PC-3 (cell line): ENCODE data around the gene RNF114. TPM values are rescaled to one million over a fixed set of nuclear protein-coding genes. Genes with fewer than 3 reads are reported as not detected.

Source experiments
- ATAC-seq: fragments of 200-7000 bp; cut with Tn5 transposase; 2 replicates; pipeline ENCODE4 v1.9.1; 2020; ENCODE audit warnings: mild to moderate bottlenecking, moderate library complexity
- BruUV-seq: library from RNA; stranded (reverse); fragments of 400-500 nt; replicated peaks from 2 replicates; lab custom pipeline; 2021; lab: Mats Ljungman, UMichigan
- CTCF ChIA-PET: fragments of 300-600 bp; sonication (Branson Sonifier 250); formaldehyde crosslinking; loops from one replicate; lab custom pipeline; 2022; ENCODE audit warnings: antibody characterized with exemption; lab: Charles Lee
- POLR2A ChIA-PET: fragments of 300-600 bp; sonication (Branson Sonifier 250); formaldehyde crosslinking; loops from one replicate; lab custom pipeline; 2022; ENCODE audit warnings: antibody characterized with exemption; ENCODE audit not compliant: unreplicated experiment; lab: Charles Lee
- DNase-seq: peaks from one replicate; pipeline ENCODE4 v3.0.0-alpha.2; 2015
- H2AFZ ChIP-seq: fragments of 300-600 bp; sonication (generic); 2 replicates; pipeline ENCODE4 v1.6.0; 2016; ENCODE audit warnings: antibody characterized with exemption, low read length
- H3F3A ChIP-seq: fragments of 300-600 bp; sonication (generic); one replicate; pipeline ENCODE4 v1.6.0; 2017; ENCODE audit warnings: antibody characterized with exemption, low read length, control low read depth, mild to moderate bottlenecking; ENCODE audit not compliant: unreplicated experiment
- H3K27ac ChIP-seq: fragments of 300-600 bp; sonication (generic); 2 replicates; pipeline ENCODE4 v1.5.1; 2016; ENCODE audit warnings: mild to moderate bottlenecking, low read length
- H3K27me3 ChIP-seq: fragments of 300-600 bp; sonication (generic); 2 replicates; pipeline ENCODE4 v1.6.1; 2016; ENCODE audit warnings: low read length, mixed read lengths
- H3K36me3 ChIP-seq: fragments of 300-600 bp; sonication (generic); 2 replicates; pipeline ENCODE4 v1.6.1; 2016; ENCODE audit warnings: low read depth, mixed run types, low read length, mixed read lengths
- H3K4me1 ChIP-seq: fragments of 300-600 bp; sonication (generic); 2 replicates; pipeline ENCODE4 v1.5.1; 2016; ENCODE audit warnings: low read length; ENCODE audit not compliant: insufficient read depth
- H3K4me2 ChIP-seq: fragments of 300-600 bp; sonication (generic); 2 replicates; pipeline ENCODE4 v1.6.0; 2016; ENCODE audit warnings: low read length
- H3K4me3 ChIP-seq: fragments of 300-600 bp; sonication (generic); 2 replicates; pipeline ENCODE4 v1.5.1; 2016; ENCODE audit warnings: mild to moderate bottlenecking, low read length, mixed read lengths
- H3K79me2 ChIP-seq: fragments of 300-600 bp; sonication (generic); 2 replicates; pipeline ENCODE4 v1.6.1; 2017; ENCODE audit warnings: low read length, mixed read lengths
- H3K9ac ChIP-seq: fragments of 300-600 bp; sonication (generic); 2 replicates; pipeline ENCODE4 v1.6.0; 2016; ENCODE audit warnings: mild to moderate bottlenecking, low read length
- H3K9me2 ChIP-seq: fragments of 300-600 bp; sonication (generic); replicated peaks from 2 replicates; pipeline ENCODE4 v1.6.1; 2016; ENCODE audit warnings: mixed run types, low read length, mixed read lengths
- H3K9me3 ChIP-seq: fragments of 300-600 bp; sonication (generic); 2 replicates; pipeline ENCODE4 v1.6.1; 2016; ENCODE audit warnings: low read length, mixed read lengths
- H4K20me1 ChIP-seq: fragments of 300-600 bp; sonication (generic); 2 replicates; pipeline ENCODE4 v1.6.1; 2016; ENCODE audit warnings: low read length, mixed read lengths
- EZH2 ChIP-seq: fragments of 300-600 bp; sonication (generic); IDR thresholded peaks from one replicate; pipeline ENCODE4 v1.6.1; 2017; ENCODE audit warnings: antibody characterized with exemption, mild to moderate bottlenecking, low read length; ENCODE audit not compliant: unreplicated experiment
- EZH2phosphoT487 ChIP-seq: fragments of 300-600 bp; sonication (generic); IDR thresholded peaks from 2 replicates; pipeline ENCODE4 v1.6.1; 2018; ENCODE audit warnings: mild to moderate bottlenecking, antibody characterized with exemption, low read length, borderline replicate concordance
- intact Hi-C: fragments of 100-400 bp; cut with micrococcal nuclease; formaldehyde crosslinking; loops from 2 replicates; pipeline ENCODE4 v1.9.0; 2023
- total RNA-seq: library from RNA; depleted of rRNA; stranded (reverse); fragments of >200 nt; gene quantifications from 2 replicates; pipeline ENCODE4 v1.2.3, GENCODE V29; 2014
- TF ChIP-seq, protein P1 (sequence below): fragments of 300-600 bp; sonication (generic); conservative IDR thresholded peaks from 2 replicates; pipeline ENCODE4 v1.5.1; 2017; ENCODE audit warnings: antibody characterized with exemption, low read depth, mild to moderate bottlenecking, low read length

RNF114 gene
- total RNA-seq, 1 experiment from 2014 or later, result 133 TPM

DNA sequence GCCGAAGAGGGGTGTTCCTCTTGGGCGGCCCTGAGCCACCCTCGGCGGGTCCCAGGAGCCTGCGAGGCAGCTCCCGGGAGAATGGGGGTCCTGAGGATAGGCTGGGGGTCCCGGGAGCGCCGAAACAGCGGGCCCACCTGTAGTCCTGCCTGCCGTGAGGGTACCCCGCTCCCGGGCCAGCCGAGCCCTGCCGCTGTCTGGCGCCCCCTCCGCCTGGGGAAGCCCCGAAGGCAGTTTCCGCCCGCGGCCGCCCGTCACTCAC is 21.1 kb upstream of the RNF114 start:
- no peaks in the 10 kb centered on the region for H3F3A ChIP-seq
- no TSS peak for BruUV-seq
- POLR2A ChIA-PET, result interaction anchor here (0.5 kb wide), 1 partner anchor 151 kb away, joined by 4 read pairs; no protein-coding TSS in a partner anchor
- peak overlapping the region; percentile 81 for H3K4me3 ChIP-seq
- H3K4me2 ChIP-seq, result peak overlapping the region; percentile 98
- intact Hi-C loops, result no loop called here
- DNase-seq (no peak), ATAC-seq (no peak; the same call in 1 of the 2 replicates)
- CTCF ChIA-PET, result interaction anchor here (0.7 to 1.0 kb wide), 2 partner anchors 15 to 374 kb away, joined by 3 to 5 read pairs; no protein-coding TSS in a partner anchor
- peaks cover 58% of the 10 kb centered on the region for H3K79me2 ChIP-seq
- H4K20me1 ChIP-seq, result peaks cover 18% of the 10 kb centered on the region
- H3K27ac ChIP-seq, result peak overlapping the region; percentile 96
- H3K9me2 ChIP-seq, result no peaks in the 10 kb centered on the region
- no peaks in the 10 kb centered on the region for H3K27me3 ChIP-seq
- H3K9ac ChIP-seq, result peak overlapping the region; percentile 96
- peaks cover 2% of the 10 kb centered on the region; the same call in 1 of the 2 replicates for H3K36me3 ChIP-seq
- TF ChIP-seq EZH2 (no peak), EZH2phosphoT487 (no peak)
- TF ChIP-seq, protein P1, sequence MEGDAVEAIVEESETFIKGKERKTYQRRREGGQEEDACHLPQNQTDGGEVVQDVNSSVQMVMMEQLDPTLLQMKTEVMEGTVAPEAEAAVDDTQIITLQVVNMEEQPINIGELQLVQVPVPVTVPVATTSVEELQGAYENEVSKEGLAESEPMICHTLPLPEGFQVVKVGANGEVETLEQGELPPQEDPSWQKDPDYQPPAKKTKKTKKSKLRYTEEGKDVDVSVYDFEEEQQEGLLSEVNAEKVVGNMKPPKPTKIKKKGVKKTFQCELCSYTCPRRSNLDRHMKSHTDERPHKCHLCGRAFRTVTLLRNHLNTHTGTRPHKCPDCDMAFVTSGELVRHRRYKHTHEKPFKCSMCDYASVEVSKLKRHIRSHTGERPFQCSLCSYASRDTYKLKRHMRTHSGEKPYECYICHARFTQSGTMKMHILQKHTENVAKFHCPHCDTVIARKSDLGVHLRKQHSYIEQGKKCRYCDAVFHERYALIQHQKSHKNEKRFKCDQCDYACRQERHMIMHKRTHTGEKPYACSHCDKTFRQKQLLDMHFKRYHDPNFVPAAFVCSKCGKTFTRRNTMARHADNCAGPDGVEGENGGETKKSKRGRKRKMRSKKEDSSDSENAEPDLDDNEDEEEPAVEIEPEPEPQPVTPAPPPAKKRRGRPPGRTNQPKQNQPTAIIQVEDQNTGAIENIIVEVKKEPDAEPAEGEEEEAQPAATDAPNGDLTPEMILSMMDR, result peak; percentile 33; the same call in 1 of the 2 replicates
- peaks cover 23% of the 10 kb centered on the region for H3K4me1 ChIP-seq
- no peaks in the 10 kb centered on the region for H3K9me3 ChIP-seq
- peak overlapping the region; percentile 98 for H2AFZ ChIP-seq

DNA sequence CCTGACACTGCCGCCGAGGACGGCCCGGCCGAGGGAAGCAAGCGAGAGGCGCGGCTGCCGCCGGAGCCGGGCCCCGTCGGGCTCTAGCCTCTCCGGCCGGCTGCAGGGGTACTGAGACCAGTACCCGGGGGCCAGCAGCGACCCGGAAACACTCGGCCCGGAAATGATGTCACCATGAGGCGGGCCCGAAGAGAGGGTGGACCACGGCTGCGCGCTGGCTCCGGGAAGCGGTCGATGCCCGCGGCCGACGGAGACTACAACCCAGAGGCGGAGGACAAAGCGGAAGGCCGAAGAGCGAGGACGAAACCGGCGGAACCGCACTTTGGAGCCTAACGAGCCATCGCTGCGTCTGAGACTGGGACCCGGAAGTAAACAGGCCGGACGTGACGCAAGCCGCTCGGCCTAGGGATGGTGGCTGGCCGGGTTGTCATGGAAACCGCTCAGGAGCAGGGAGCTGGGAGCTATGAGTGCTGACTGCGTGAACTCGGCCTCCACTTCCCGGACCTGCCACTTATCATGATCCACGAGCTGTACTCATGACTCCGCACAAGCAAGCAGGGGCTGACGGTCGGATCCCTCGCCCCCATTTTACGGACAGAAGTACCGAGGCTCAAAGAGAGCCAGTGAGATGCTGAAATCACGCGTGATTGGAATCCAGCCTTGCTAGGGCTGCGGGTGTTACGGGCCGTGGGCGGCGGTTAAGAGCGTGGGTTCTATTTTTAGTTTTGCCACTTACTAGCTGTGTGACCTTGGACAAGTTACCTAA is 20.6 kb upstream of the RNF114 start, which contains the start of gene SPATA2:
Gene SPATA2 (minus strand): TSS at position 150 of the 766 bp plus-strand sequence. CDS start 7,039 bp downstream, outside the sequence.
- H2AFZ ChIP-seq, result peak within 1 kb of the TSS; percentile 98
- H3K4me2 ChIP-seq, result peak within 1 kb of the TSS; percentile 98
- no peaks in the 10 kb centered on the region for H3K9me3 ChIP-seq
- no peaks in the 10 kb centered on the region for H3K9me2 ChIP-seq
- CTCF ChIA-PET, result interaction anchor here (0.6 to 1.5 kb wide), 3 partner anchors 30 to 374 kb away, joined by 3 read pairs; no protein-coding TSS in a partner anchor
- ATAC-seq, result peak; percentile 88
- no peaks in the 10 kb centered on the region for H3K27me3 ChIP-seq
- TF ChIP-seq EZH2phosphoT487 (no peak), EZH2 (no peak)
- TF ChIP-seq, protein P1, result no peak
- intact Hi-C loops, result loop anchor here (1.0 kb wide), 1 partner anchor 13 kb away; no protein-coding TSS in a partner anchor
- peak within 1 kb of the TSS; percentile 96 for H3K27ac ChIP-seq
- POLR2A ChIA-PET, result interaction anchor here (0.5 to 1.3 kb wide), 5 partner anchors 17 to 857 kb away, joined by 3 to 4 read pairs (median 4); no protein-coding TSS in a partner anchor
- no peaks in the 10 kb centered on the region for H3K36me3 ChIP-seq
- peak within 1 kb of the TSS; percentile 96 for H3K9ac ChIP-seq
- peak; percentile 96 for DNase-seq
- peaks cover 18% of the 10 kb centered on the region for H4K20me1 ChIP-seq
- no peaks in the 10 kb centered on the region for H3F3A ChIP-seq
- TSS peak; percentile 81 for BruUV-seq
- peak within 1 kb of the TSS; percentile 81 for H3K4me3 ChIP-seq
- H3K4me1 ChIP-seq, result peaks cover 23% of the 10 kb centered on the region
- peaks cover 53% of the 10 kb centered on the region for H3K79me2 ChIP-seq
